Endothelial cell of umbilical vein (primary cell): ENCODE data around the gene HVCN1.

Experiments used
- EZH2 ChIP-seq: IDR thresholded peaks from 2 replicates; pipeline ENCODE4 v1.6.1; 2012; ENCODE audit warnings: borderline replicate concordance, low read depth, mild to moderate bottlenecking, moderate library complexity, low read length, inconsistent platforms; ENCODE audit not compliant: severe bottlenecking
- FOS ChIP-seq: IDR thresholded peaks from 2 replicates; pipeline ENCODE4 v1.6.1; 2011; ENCODE audit warnings: mild to moderate bottlenecking, low read length, moderate library complexity, borderline replicate concordance; ENCODE audit not compliant: insufficient read depth
- JUN ChIP-seq: IDR thresholded peaks from 2 replicates; pipeline ENCODE4 v1.6.1; 2011; ENCODE audit warnings: borderline replicate concordance, low read depth; ENCODE audit not compliant: insufficient read length, insufficient read depth
- MYC ChIP-seq: IDR thresholded peaks from one replicate; pipeline ENCODE4 v1.6.1; 2011; ENCODE audit warnings: mild to moderate bottlenecking, low read depth, low read length
- POLR2A ChIP-seq: IDR thresholded peaks from 2 replicates; pipeline ENCODE4 v1.6.1; 2012; ENCODE audit warnings: low read depth, mild to moderate bottlenecking, control low read depth, low read length
- POLR2AphosphoS5 ChIP-seq: IDR thresholded peaks from 2 replicates; pipeline ENCODE4 v1.6.1; 2012; ENCODE audit warnings: low read depth, mild to moderate bottlenecking, control low read depth, low read length, moderate library complexity; ENCODE audit not compliant: insufficient read depth
- TF ChIP-seq, protein P1 (sequence below), 2 donors: IDR thresholded peaks; 1 replicate in 1 of 2; 2 replicates in 1 of 2; pipeline ENCODE4 v1.5.1; 2011; ENCODE audit warnings: low read length in 2 of 2, mild to moderate bottlenecking in 2 of 2, moderate library complexity in 2 of 2, control low read depth in 1 of 2, inconsistent platforms in 1 of 2, low read depth in 1 of 2; ENCODE audit not compliant: insufficient read depth in 1 of 2; ENCODE audit errors: extremely low read depth in 1 of 2
- TF ChIP-seq, protein P2 (sequence below): IDR thresholded peaks from 2 replicates; pipeline ENCODE4 v1.6.1; 2011; ENCODE audit not compliant: insufficient read depth, insufficient read length

DNA sequence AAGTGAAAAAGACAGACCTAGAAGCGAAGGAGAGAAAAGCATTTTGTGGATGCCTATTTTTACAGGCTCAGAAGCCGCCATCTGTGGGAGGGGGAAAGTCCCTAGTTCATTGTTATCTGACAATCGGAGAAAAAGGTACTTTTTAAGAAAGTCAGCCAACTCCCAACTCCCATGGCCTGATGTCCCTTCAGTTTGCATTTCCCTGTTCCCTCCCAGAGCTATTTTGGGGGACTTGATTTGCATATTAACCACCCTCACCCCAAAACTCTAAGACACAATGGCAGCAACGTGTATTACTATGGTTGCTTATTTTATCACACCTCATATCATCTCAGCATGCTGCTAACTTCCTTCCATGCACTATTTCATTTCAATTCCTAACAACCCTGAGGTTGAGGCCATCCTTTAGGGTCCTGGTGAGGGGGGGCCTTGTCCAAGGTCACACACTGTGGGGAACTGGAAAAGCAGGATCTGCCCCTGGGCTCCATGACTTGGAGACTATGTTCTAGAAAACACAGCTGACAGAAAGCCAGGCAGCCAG, 18.7 kb downstream of the HVCN1 start:
- TF ChIP-seq POLR2AphosphoS5 = no peak
- TF ChIP-seq POLR2A = no peak
- TF ChIP-seq, protein P1, sequence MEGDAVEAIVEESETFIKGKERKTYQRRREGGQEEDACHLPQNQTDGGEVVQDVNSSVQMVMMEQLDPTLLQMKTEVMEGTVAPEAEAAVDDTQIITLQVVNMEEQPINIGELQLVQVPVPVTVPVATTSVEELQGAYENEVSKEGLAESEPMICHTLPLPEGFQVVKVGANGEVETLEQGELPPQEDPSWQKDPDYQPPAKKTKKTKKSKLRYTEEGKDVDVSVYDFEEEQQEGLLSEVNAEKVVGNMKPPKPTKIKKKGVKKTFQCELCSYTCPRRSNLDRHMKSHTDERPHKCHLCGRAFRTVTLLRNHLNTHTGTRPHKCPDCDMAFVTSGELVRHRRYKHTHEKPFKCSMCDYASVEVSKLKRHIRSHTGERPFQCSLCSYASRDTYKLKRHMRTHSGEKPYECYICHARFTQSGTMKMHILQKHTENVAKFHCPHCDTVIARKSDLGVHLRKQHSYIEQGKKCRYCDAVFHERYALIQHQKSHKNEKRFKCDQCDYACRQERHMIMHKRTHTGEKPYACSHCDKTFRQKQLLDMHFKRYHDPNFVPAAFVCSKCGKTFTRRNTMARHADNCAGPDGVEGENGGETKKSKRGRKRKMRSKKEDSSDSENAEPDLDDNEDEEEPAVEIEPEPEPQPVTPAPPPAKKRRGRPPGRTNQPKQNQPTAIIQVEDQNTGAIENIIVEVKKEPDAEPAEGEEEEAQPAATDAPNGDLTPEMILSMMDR (IDR thresholded peaks at IDR 0.05; ENCODE audit: extremely low read depth in 1 of 2, insufficient read depth in 1 of 2, low read depth in 1 of 2, low read length in 2 of 2) = no peak
- no peak for TF ChIP-seq JUN
- TF ChIP-seq, protein P2, sequence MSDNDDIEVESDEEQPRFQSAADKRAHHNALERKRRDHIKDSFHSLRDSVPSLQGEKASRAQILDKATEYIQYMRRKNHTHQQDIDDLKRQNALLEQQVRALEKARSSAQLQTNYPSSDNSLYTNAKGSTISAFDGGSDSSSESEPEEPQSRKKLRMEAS = no peak
- TF ChIP-seq MYC = no peak
- no peak for TF ChIP-seq EZH2
- TF ChIP-seq FOS = no peak
